Upper lobe of left lung (tissue), 6 donors: ENCODE measurements around the gene SLC16A3. TPM values are rescaled to one million over a fixed set of nuclear protein-coding genes. Genes with fewer than 3 reads are reported as not detected.

ENCODE experiments used
- ATAC-seq, 2 donors: fragments of 200-7000 bp; cut with Tn5 transposase; one replicate each; pipeline ENCODE4 v1.9.1; 2022; ENCODE audit warnings: mild to moderate bottlenecking in 2 of 2, moderate library complexity in 2 of 2; ENCODE audit not compliant: low FRiP score in 2 of 2
- DNase-seq, 2 donors: peaks; one replicate each; pipeline ENCODE4 v3.0.0-alpha.2; 2019 to 2020
- H3K27ac ChIP-seq, 4 donors: fragments of 200-600 bp; sonication (generic); one replicate each; pipeline ENCODE4 v1.5.1; 2016 to 2019
- H3K27me3 ChIP-seq, 4 donors: fragments of 200-600 bp; sonication (generic); one replicate each; pipeline ENCODE4 v1.5.1; 2017 to 2019
- H3K36me3 ChIP-seq, 4 donors: fragments of 200-600 bp; sonication (generic); one replicate each; pipeline ENCODE4 v1.5.1; 2016 to 2019
- H3K4me1 ChIP-seq, 4 donors: fragments of 200-600 bp; sonication (generic); one replicate each; pipeline ENCODE4 v1.5.1; 2018 to 2019
- H3K4me3 ChIP-seq, 4 donors: fragments of 200-600 bp; sonication (generic); one replicate each; pipeline ENCODE4 v1.5.1; 2017 to 2019; ENCODE audit warnings: mild to moderate bottlenecking in 2 of 4, moderate library complexity in 1 of 4
- H3K9me3 ChIP-seq, 4 donors: fragments of 200-600 bp; sonication (generic); one replicate each; pipeline ENCODE4 v1.5.1; 2018 to 2019
- EP300 ChIP-seq, 4 donors: sonication (generic); formaldehyde crosslinking; IDR thresholded peaks; one replicate each; pipeline ENCODE4 v1.5.1; 2017; ENCODE audit warnings: antibody characterized with exemption in 4 of 4, control low read depth in 2 of 4
- POLR2A ChIP-seq, 4 donors: fragments of 450-650 bp; IDR thresholded peaks; one replicate each; pipeline ENCODE4 v1.5.1; 2016 to 2017; ENCODE audit warnings: antibody characterized with exemption in 4 of 4, mild to moderate bottlenecking in 2 of 4
- POLR2AphosphoS5 ChIP-seq, 2 donors: sonication (generic); formaldehyde crosslinking; IDR thresholded peaks; one replicate each; pipeline ENCODE4 v1.5.1; 2017; ENCODE audit warnings: antibody characterized with exemption in 2 of 2
- WGBS, 2 donors: methylation state at CpG; one replicate each; pipeline ENCODE4 v1.1.5; 2017 to 2018; 5-methylcytosine and 5-hydroxymethylcytosine counted together
- total RNA-seq, 6 donors: library from RNA; depleted of rRNA in 4 of 6; stranded (reverse); fragments of >200 nt in 4 of 6; gene quantifications; one replicate each; pipeline versions ENCODE4 v1.1.0 to v1.2.1, GENCODE V29; 2016 to 2021
- TF ChIP-seq, protein P1 (sequence below), 6 experiments: fragments of 450-650 bp in 4 of 6; fragments of 200-600 bp in 2 of 6; sonication (generic) in 2 of 6; IDR thresholded peaks; one replicate each; pipeline ENCODE4 v1.5.1; 2016 to 2019; ENCODE audit warnings: antibody characterized with exemption in 6 of 6
- donor health status: DM: no; HTN: no; CAD: no; lungs with moderate emphysema.
- donor health status: DM: no; HTN: yes; CAD: no; lungs with severe emphysema.

The SLC16A3 gene
- total RNA-seq, result 100 to 1,000 TPM in 3 of 6 donors, 10 to 100 TPM in 3; 33.5 to 134 (median 102) TPM

DNA sequence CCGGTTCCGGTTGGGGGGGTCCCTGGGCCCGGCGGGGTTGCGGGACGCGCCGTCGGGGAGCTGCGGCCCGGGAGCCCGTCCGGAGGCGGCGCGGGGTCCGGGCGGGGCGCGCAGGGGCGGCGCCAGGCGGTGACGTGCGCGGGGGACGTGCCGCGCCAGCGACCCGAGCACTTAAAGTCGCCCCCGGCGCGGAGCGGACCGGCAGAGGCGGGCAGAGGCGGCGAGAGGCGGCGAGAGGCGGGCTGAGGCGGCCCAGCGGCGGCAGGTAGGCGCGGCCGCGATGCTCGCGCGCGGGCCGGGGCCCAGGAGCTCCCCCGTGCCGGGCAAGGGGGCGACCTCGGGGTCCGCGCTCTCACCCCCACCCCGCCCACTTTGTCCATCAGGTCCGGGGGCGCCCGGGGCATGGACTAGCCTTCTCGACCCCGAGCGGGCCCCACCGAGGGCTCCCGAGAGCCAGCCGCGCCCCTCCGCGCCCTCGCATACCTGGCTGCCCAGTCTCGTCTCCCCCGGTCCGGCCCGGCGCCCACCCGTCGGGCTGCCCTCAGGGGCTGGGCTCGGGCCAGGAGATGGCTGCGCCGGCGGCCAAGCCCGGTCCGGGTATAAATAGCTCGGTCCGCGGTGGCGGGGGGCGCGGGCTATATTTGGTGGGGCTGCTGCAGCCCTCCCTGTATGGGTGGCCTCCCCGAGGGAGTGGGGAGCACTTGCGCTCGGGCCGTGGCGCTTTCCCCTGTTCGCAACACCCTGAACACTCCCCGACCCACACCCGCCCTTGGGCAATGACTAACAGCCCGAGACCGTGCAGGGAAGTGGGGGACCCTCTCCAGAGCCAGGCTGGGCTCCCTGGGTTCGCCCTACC, at the start of gene SLC16A3:
SLC16A3 (plus strand) TSS at position 201 of the 856 bp plus-strand sequence. CDS start 6,967 bp downstream, outside the sequence.
- Histone ChIP-seq H3K27me3 (no peaks in the 10 kb centered on the region), H3K27ac (peak within 1 kb of the TSS; percentile 97 to 99 (median 98)), H3K4me3 (peak within 1 kb of the TSS; percentile 61 to 83 (median 72)), H3K36me3 (no peaks in the 10 kb centered on the region), H3K9me3 (no peaks in the 10 kb centered on the region), H3K4me1 (peaks cover 40 to 59% (median 46%) of the 10 kb centered on the region in 4 donors)
- ATAC-seq (peak in 1 of 2 donors; percentile 61), DNase-seq (peak; percentile 80 to 96)
- TF ChIP-seq POLR2A (IDR thresholded peaks at IDR 0.05), result peak in 3 of 4 donors; percentile 75 to 95 (median 82)
- TF ChIP-seq, protein P1, sequence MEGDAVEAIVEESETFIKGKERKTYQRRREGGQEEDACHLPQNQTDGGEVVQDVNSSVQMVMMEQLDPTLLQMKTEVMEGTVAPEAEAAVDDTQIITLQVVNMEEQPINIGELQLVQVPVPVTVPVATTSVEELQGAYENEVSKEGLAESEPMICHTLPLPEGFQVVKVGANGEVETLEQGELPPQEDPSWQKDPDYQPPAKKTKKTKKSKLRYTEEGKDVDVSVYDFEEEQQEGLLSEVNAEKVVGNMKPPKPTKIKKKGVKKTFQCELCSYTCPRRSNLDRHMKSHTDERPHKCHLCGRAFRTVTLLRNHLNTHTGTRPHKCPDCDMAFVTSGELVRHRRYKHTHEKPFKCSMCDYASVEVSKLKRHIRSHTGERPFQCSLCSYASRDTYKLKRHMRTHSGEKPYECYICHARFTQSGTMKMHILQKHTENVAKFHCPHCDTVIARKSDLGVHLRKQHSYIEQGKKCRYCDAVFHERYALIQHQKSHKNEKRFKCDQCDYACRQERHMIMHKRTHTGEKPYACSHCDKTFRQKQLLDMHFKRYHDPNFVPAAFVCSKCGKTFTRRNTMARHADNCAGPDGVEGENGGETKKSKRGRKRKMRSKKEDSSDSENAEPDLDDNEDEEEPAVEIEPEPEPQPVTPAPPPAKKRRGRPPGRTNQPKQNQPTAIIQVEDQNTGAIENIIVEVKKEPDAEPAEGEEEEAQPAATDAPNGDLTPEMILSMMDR (IDR thresholded peaks at IDR 0.05), result peak in 1 of 6 experiments; percentile 22
- no peak for TF ChIP-seq EP300 (IDR thresholded peaks at IDR 0.05)
- TF ChIP-seq POLR2AphosphoS5 (IDR thresholded peaks at IDR 0.05), result peak in 1 of 2 donors; percentile 85
- 1 to 8% methylated on average over 14 to 52 of the region's 105 CpGs for WGBS, 2 donors

DNA sequence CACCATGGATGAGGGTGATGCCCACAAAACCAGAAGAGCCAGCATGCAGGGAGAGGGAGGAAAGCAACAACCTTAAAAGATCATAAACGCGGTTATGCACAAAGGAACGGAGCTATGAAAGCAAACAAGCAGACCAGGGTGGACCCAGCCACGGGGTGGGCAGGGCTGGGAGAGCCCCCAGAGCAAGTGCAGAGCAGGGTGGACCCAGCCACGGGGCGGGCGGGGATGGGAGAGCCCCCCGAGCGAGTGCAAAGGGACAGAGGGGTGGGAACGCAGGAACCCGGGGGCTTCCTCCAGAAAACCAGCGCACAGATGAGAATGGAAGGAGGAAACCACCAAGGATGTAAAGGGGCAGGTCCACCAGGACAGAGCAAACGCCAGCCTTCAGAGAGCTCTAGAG, 49.4 kb upstream of the SLC16A3 start:
- 92 to 93% methylated on average over 13 of the region's 13 CpGs for WGBS, 2 donors
- Histone ChIP-seq H3K27me3 (no peaks in the 10 kb centered on the region), H3K4me3 (no peak overlapping the region), H3K27ac (no peak overlapping the region), H3K36me3 (peaks cover 0 to 47% (median 18%) of the 10 kb centered on the region in 4 donors), H3K9me3 (no peaks in the 10 kb centered on the region), H3K4me1 (no peaks in the 10 kb centered on the region)
- ATAC-seq (no peak), DNase-seq (peak in 1 of 2 donors; percentile 58)
- TF ChIP-seq, protein P1 (IDR thresholded peaks at IDR 0.05), result no peak
- TF ChIP-seq POLR2AphosphoS5 (IDR thresholded peaks at IDR 0.05) (no peak), POLR2A (IDR thresholded peaks at IDR 0.05) (no peak), EP300 (IDR thresholded peaks at IDR 0.05) (no peak)

DNA sequence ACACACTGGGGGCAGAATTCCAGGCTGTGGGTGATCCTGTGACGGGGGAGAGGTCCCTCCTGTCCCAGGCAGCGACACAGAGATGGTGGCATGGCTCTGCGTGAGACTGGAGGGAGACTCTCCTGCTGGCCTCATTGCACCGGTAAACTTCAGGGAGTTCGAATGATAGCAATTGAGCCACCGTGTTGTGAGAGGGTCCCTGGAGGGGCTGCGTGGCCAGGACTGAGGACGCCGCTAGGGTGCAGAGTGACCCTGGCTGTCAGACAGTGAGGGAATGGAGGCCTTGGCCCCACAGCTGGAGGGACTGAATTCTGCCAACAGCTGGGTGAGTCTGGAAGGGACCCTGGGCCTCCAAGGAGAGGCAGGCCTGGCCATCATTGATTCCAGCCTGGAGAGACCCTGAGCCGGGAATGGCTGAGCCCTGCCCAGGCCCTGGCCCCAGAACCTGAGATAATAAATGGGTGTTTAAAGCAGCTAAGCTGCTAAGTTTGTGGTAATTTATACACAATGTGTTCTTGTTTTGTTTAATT, 48.8 kb upstream of the SLC16A3 start:
- TF ChIP-seq POLR2A (IDR thresholded peaks at IDR 0.05) (no peak), EP300 (IDR thresholded peaks at IDR 0.05) (no peak), POLR2AphosphoS5 (IDR thresholded peaks at IDR 0.05) (no peak)
- TF ChIP-seq, protein P1 (IDR thresholded peaks at IDR 0.05), result no peak
- 88 to 98% methylated on average over 8 of the region's 10 CpGs for WGBS, 2 donors
- H3K4me3 ChIP-seq, result no peak overlapping the region
- no peaks in the 10 kb centered on the region for H3K4me1 ChIP-seq
- H3K27ac ChIP-seq, result no peak overlapping the region
- no peak for DNase-seq
- no peak for ATAC-seq
- H3K36me3 ChIP-seq, result peaks cover 3 to 52% (median 23%) of the 10 kb centered on the region in 4 donors
- no peaks in the 10 kb centered on the region for H3K27me3 ChIP-seq
- H3K9me3 ChIP-seq, result no peaks in the 10 kb centered on the region

DNA sequence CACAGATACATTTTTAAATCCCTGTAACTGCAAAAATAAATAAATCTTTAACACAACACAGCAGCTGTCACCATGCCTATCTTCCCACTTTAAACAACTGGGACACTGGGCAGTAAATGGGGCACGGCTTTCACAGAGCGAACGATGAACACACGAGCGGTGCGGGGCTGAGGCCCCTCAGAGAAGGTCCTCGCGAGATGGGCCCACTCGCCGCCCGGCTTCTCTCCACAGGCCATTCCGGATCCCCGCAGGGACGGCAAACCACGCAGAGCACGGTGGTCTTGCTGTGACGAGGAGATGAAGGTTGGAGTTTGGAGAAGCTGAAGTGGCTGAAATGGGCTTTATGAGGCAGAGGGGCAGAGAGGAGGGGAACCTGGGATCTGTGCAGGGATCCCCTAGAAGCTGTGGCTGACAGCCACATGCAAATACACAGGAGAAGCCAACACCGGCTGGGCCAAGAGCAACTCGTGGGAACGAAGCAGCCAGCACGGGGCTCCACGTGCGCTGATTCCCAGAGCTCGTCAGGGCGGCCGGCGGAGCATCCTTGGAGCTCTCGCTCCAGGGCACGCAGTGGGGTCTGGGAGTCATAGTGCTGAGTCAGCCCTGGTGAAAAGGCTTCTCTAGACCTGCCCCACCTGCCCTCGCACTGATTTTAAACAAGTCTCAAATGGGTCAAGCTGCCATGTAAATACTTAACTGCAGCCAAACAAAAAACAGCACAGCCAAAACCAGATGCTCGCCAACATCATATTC, 47.9 kb upstream of the SLC16A3 start:
- TF ChIP-seq, protein P1 (IDR thresholded peaks at IDR 0.05), result no peak
- TF ChIP-seq POLR2AphosphoS5 (IDR thresholded peaks at IDR 0.05) (no peak), EP300 (IDR thresholded peaks at IDR 0.05) (no peak), POLR2A (IDR thresholded peaks at IDR 0.05) (no peak)
- Histone ChIP-seq H3K9me3 (no peaks in the 10 kb centered on the region), H3K36me3 (peaks cover 4 to 52% (median 21%) of the 10 kb centered on the region in 4 donors), H3K4me1 (no peaks in the 10 kb centered on the region), H3K27me3 (no peaks in the 10 kb centered on the region), H3K27ac (no peak overlapping the region), H3K4me3 (no peak overlapping the region)
- 93 to 95% methylated on average over 28 to 31 of the region's 31 CpGs for WGBS, 2 donors
- no peak for ATAC-seq
- peak in 1 of 2 donors; percentile 67 for DNase-seq
